HK-2 (cell line): ENCODE data around the gene PARK7.
A peak's percentile ranks its signal among the peaks of the same experiment; 100 is the strongest.

Experiments used
- DNase-seq: peaks from one replicate; pipeline ENCODE4 v3.0.0-alpha.2; 2018; ENCODE audit not compliant: unreplicated experiment

Gene PARK7

GRCh38 chr1:8024329-8024728 is 62.8 kb downstream of the PARK7 start:
- no peak for DNase-seq

GRCh38 chr1:8025061-8025670 is 63.7 kb downstream of the PARK7 start:
- DNase-seq = no peak

GRCh38 chr1:8025671-8026144 is 64.2 kb downstream of the PARK7 start:
- no peak for DNase-seq

GRCh38 chr1:8026153-8026975 is 64.9 kb downstream of the PARK7 start, which contains the start of gene ERRFI1:
ERRFI1 (minus strand) TSS chr1:8026309; CDS start chr1:8015619, 10,690 bp downstream.
- peak; percentile 97 for DNase-seq

GRCh38 chr1:8026976-8027747 is 65.7 kb downstream of the PARK7 start:
- peak; percentile 73 for DNase-seq

GRCh38 chr1:8027748-8028570 is 66.4 kb downstream of the PARK7 start:
- no peak for DNase-seq

- DNase-seq = no peak
Measured at GRCh38 chr1:8028571-8028910, 67.0 kb downstream of the PARK7 start.

GRCh38 chr1:8031176-8031785 is 69.8 kb downstream of the PARK7 start:
- DNase-seq = no peak

GRCh38 chr1:8032366-8032910 is 70.9 kb downstream of the PARK7 start:
- no peak for DNase-seq

- no peak for DNase-seq
Measured at GRCh38 chr1:8033322-8033721, 71.8 kb downstream of the PARK7 start.
